Stimulated activated naive CD8-positive, alpha-beta T cell treated with anti-CD3 and anti-CD28 coated beads, Interleukin-15, Interleukin-2, amounts not matched to agents 100 U/mL and 50 U/mL, for 24 hours (primary cell): Measurements from ENCODE around the gene STK39.

Source experiments
- ATAC-seq: fragments of 150-1000 bp; cut with Tn5 transposase; one replicate; pipeline ENCODE4 v1.10.0; 2021
- DNase-seq: peaks from one replicate; pipeline ENCODE4 v3.0.0; 2021

Gene STK39

GRCh38 chr2:168159754-168160585, 87.4 kb downstream of the STK39 start:
- ATAC-seq (no peak), DNase-seq (no peak)

GRCh38 chr2:168158586-168158985, 88.8 kb downstream of the STK39 start:
- ATAC-seq (no peak), DNase-seq (no peak)

- ATAC-seq (no peak), DNase-seq (no peak)
These were observed 89.5 kb downstream of the STK39 start for GRCh38 chr2:168157926-168158325.

- ATAC-seq, result no peak
- no peak for DNase-seq
These were observed 90.3 kb downstream of the STK39 start for GRCh38 chr2:168157070-168157469.

GRCh38 chr2:168156661-168157060, 90.7 kb downstream of the STK39 start:
- ATAC-seq (no peak), DNase-seq (no peak)

GRCh38 chr2:168155680-168156079, 91.7 kb downstream of the STK39 start:
- DNase-seq (no peak), ATAC-seq (no peak)

- no peak for ATAC-seq
- DNase-seq, result no peak
These were observed 92.3 kb downstream of the STK39 start for GRCh38 chr2:168155046-168155445.

- ATAC-seq (no peak), DNase-seq (no peak)
These were observed 94.4 kb downstream of the STK39 start for GRCh38 chr2:168152902-168153530.

- DNase-seq (no peak), ATAC-seq (no peak)
These were observed 97.4 kb downstream of the STK39 start for GRCh38 chr2:168149986-168150385.

- ATAC-seq, result no peak
- no peak for DNase-seq
These were observed 98.0 kb downstream of the STK39 start for GRCh38 chr2:168149150-168149974.

- no peak for ATAC-seq
- no peak for DNase-seq
These were observed 99.3 kb downstream of the STK39 start for GRCh38 chr2:168147830-168148794.

- DNase-seq (no peak), ATAC-seq (no peak)
These were observed 100.2 kb downstream of the STK39 start for GRCh38 chr2:168146892-168147810.

- ATAC-seq, result no peak
- DNase-seq, result no peak
These were observed 101.7 kb downstream of the STK39 start for GRCh38 chr2:168145426-168146310.

GRCh38 chr2:168145011-168145410, 102.4 kb downstream of the STK39 start:
- DNase-seq (no peak), ATAC-seq (no peak)

GRCh38 chr2:168143813-168144212, 103.6 kb downstream of the STK39 start:
- ATAC-seq (no peak), DNase-seq (no peak)

- ATAC-seq (no peak), DNase-seq (no peak)
These were observed 106.5 kb downstream of the STK39 start for GRCh38 chr2:168140892-168141291.

- DNase-seq, result no peak
- no peak for ATAC-seq
These were observed 107.5 kb downstream of the STK39 start for GRCh38 chr2:168139852-168140251.

- no peak for ATAC-seq
These were observed 108.5 kb downstream of the STK39 start for GRCh38 chr2:168138901-168139300.

GRCh38 chr2:168138374-168138773, 109.0 kb downstream of the STK39 start:
- DNase-seq (no peak), ATAC-seq (no peak)

More at GRCh38 chr2:168138901-168139300, 108.5 kb downstream of the STK39 start:
- DNase-seq, result no peak
